ENCODE measurements around the gene PIGS.

- TF ChIP-seq CTCF (IDR thresholded peaks at IDR 0.05; ENCODE audit: low read depth, low read length): no peak
- TF ChIP-seq POLR2A (IDR thresholded peaks at IDR 0.05; ENCODE audit: extremely low read depth, insufficient read length): no peak
- TF ChIP-seq MAX (IDR thresholded peaks at IDR 0.05; ENCODE audit: low read depth, low read length): no peak
- TF ChIP-seq MYC (IDR thresholded peaks at IDR 0.05; ENCODE audit: low read depth, low read length): no peak
Measured at GRCh38 chr17:28511858-28512461, 59.4 kb downstream of the PIGS start.

All from NB4 (cell line).